Gastroesophageal sphincter (tissue), 4 donors: ENCODE measurements around the gene UNC13D. TPM values are rescaled to one million over a fixed set of nuclear protein-coding genes. Genes with fewer than 3 reads are reported as not detected.

Experiments used
- ATAC-seq: fragments of 150-250 bp; one replicate; pipeline ENCODE4 v1.9.1; 2016; ENCODE audit warnings: mild to moderate bottlenecking, moderate library complexity
- H3K27ac ChIP-seq, 4 donors: fragments of 200-600 bp; sonication (generic) in 3 of 4; 1 replicate in 3 of 4; 2 replicates in 1 of 4; pipeline ENCODE4 v1.5.1; 2016 to 2019
- H3K27me3 ChIP-seq: fragments of 200-600 bp; sonication (generic); one replicate; pipeline ENCODE4 v1.5.1; 2019
- H3K36me3 ChIP-seq, 2 donors: fragments of 200-600 bp; sonication (generic); one replicate each; pipeline ENCODE4 v1.5.1; 2019; ENCODE audit warnings: control low read depth in 1 of 2
- H3K4me1 ChIP-seq, 3 donors: fragments of 200-600 bp; sonication (generic); 1 replicate in 2 of 3; 2 replicates in 1 of 3; pipeline ENCODE4 v1.5.1; 2016 to 2019; ENCODE audit warnings: control low read depth in 2 of 3
- H3K4me3 ChIP-seq, 2 donors: fragments of 200-600 bp; sonication (generic); one replicate each; pipeline ENCODE4 v1.5.1; 2019; ENCODE audit warnings: mild to moderate bottlenecking in 1 of 2, moderate library complexity in 1 of 2
- H3K9me3 ChIP-seq, 3 donors: fragments of 200-600 bp; sonication (generic); one replicate each; pipeline ENCODE4 v1.5.1; 2017 to 2019; ENCODE audit warnings: control low read depth in 2 of 3
- CTCF ChIP-seq, 4 experiments: fragments of 200-600 bp in 2 of 4; fragments of 450-650 bp in 2 of 4; sonication (generic) in 1 of 4; IDR thresholded peaks; one replicate each; pipeline ENCODE4 v1.5.1; 2017 to 2019; ENCODE audit warnings: antibody characterized with exemption in 4 of 4, mild to moderate bottlenecking in 2 of 4, moderate library complexity in 2 of 4
- EP300 ChIP-seq: sonication (generic); formaldehyde crosslinking; IDR thresholded peaks from one replicate; pipeline ENCODE4 v1.6.1; 2017; ENCODE audit warnings: antibody characterized with exemption, mild to moderate bottlenecking
- POLR2A ChIP-seq, 2 donors: fragments of 450-650 bp; IDR thresholded peaks; one replicate each; pipeline ENCODE4 v1.6.1; 2017; ENCODE audit warnings: antibody characterized with exemption in 2 of 2, mild to moderate bottlenecking in 2 of 2, moderate library complexity in 1 of 2
- POLR2AphosphoS5 ChIP-seq: sonication (generic); formaldehyde crosslinking; IDR thresholded peaks from one replicate; pipeline ENCODE4 v1.6.1; 2017; ENCODE audit warnings: antibody characterized with exemption
- WGBS, 2 donors: methylation state at CpG; one replicate each; pipeline ENCODE4 v1.1.5; 2018; ENCODE audit warnings: low coverage in 1 of 2; 5-methylcytosine and 5-hydroxymethylcytosine counted together
- total RNA-seq, 4 donors: library from RNA; depleted of rRNA; stranded (reverse); fragments of >200 nt; gene quantifications; one replicate each; pipeline ENCODE4 v1.1.0, GENCODE V29; 2016

The UNC13D gene
- total RNA-seq, 4 donors from 2014 or later: 2.6 to 10.8 (median 5.6) TPM

DNA sequence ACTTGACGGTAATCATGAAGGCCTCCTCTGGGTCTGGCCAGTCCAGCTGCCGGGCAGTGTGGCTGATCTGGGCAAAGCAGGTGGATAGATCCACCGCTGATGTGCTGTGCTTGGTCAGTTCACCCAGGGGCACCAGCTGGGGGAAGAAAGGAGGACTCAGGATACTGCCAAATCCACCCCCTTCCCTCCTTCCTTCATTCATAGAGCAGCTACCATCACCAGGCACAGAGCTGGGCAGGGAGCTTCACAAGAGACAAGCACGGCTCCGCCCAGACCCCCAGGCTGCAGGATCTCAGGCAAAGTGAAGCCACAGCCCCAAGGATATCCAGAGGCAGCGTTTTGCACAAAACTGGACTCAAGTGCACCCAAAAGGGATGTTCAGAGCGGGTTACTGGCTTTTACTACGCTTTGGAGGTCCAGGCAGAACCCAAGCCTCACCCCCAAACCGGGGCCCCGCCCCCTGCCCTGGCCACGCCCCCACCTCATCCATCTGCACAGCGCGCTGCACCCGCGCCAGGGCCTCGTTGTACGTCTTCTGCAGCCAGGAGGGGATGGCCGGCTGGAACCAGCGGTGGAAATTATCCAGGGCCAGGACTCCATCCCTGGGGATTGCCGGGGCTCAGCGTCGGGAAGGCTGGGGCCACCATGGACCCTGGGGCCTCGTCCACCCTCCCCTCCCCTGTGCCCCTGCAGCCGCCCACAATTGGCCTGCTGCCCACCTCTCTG lies 9.1 kb downstream of the UNC13D start:
- Histone ChIP-seq H3K27me3 (no peaks in the 10 kb centered on the region), H3K4me1 (peaks cover 0 to 25% (median 0%) of the 10 kb centered on the region in 3 donors), H3K36me3 (peaks cover 0 to 71% of the 10 kb centered on the region in 2 donors), H3K27ac (peak overlapping the region in 1 of 4 donors; percentile 9), H3K4me3 (no peak overlapping the region), H3K9me3 (no peaks in the 10 kb centered on the region)
- 60 to 88% methylated on average over 3 of the region's 24 CpGs for WGBS, 2 donors
- TF ChIP-seq POLR2AphosphoS5: no peak
- TF ChIP-seq POLR2A (IDR thresholded peaks at IDR 0.05): no peak
- no peak for TF ChIP-seq EP300
- no peak for TF ChIP-seq CTCF (IDR thresholded peaks at IDR 0.05)
- no peak for ATAC-seq

DNA sequence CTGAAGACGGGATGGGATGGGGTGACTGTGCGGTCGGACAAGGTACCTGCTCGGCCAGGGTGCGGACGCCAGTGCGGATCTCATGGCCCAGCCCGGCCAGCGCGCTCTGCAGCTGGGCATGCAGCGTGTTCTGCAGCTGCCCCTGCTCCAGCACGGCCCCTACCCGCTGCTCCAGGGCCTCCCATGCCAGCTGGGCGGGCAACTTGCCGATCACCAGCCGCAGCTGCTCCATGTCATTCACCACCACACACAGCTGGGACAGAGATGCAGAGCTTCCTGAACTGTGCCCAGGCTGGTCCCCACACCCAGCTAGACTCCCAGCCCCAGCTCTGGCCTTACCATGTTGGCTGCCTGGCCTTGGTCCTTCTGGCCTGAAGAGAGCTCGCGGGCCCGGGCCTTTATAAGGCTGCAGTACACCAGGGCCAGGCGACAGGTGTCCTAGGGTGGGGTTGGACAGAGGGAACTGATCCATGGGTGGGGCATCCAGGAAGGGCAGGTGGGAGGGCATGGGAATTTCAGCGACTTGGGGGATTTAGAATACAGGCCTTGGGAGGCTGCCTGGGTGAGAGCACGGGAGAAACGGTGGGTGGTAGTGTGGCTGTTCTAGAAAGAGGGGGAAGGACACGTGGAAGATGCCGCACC lies 9.8 kb downstream of the UNC13D start:
- H3K9me3 ChIP-seq: no peaks in the 10 kb centered on the region
- TF ChIP-seq POLR2AphosphoS5 (no peak), POLR2A (IDR thresholded peaks at IDR 0.05) (no peak), EP300 (no peak), CTCF (IDR thresholded peaks at IDR 0.05) (no peak)
- H3K4me1 ChIP-seq: peaks cover 0 to 25% (median 0%) of the 10 kb centered on the region in 3 donors
- no peak overlapping the region for H3K4me3 ChIP-seq
- peaks cover 0 to 71% of the 10 kb centered on the region in 2 donors for H3K36me3 ChIP-seq
- no peak for ATAC-seq
- H3K27me3 ChIP-seq: no peaks in the 10 kb centered on the region
- H3K27ac ChIP-seq: no peak overlapping the region
- 76 to 97% methylated on average over 4 to 10 of the region's 25 CpGs for WGBS, 2 donors

GRCh38 chr17:75832652-75833400 lies 11.4 kb downstream of the UNC13D start:
- WGBS, 2 donors: 19 to 56% methylated on average over 2 to 18 of the region's 20 CpGs
- no peak for TF ChIP-seq POLR2AphosphoS5
- TF ChIP-seq EP300: no peak
- TF ChIP-seq CTCF (IDR thresholded peaks at IDR 0.05): no peak
- TF ChIP-seq POLR2A (IDR thresholded peaks at IDR 0.05): no peak

GRCh38 chr17:75832164-75832651 lies 12.0 kb downstream of the UNC13D start:
- Histone ChIP-seq H3K4me3 (no peak overlapping the region), H3K9me3 (no peaks in the 10 kb centered on the region), H3K27me3 (no peaks in the 10 kb centered on the region), H3K4me1 (peaks cover 0 to 44% (median 10%) of the 10 kb centered on the region in 3 donors), H3K27ac (peak overlapping the region in 3 of 4 donors; percentile 38 to 65 (median 54)), H3K36me3 (peaks cover 0 to 55% of the 10 kb centered on the region in 2 donors)
- no peak for TF ChIP-seq POLR2AphosphoS5
- 77% methylated on average over 5 of the region's 10 CpGs; no CpG with 5 or more reads in 1 of the 2 donors for WGBS, 2 donors
- ATAC-seq: peak; percentile 24

More at GRCh38 chr17:75832652-75833400, 11.4 kb downstream of the UNC13D start:
- Histone ChIP-seq H3K36me3 (peaks cover 0 to 57% of the 10 kb centered on the region in 2 donors), H3K27ac (peak overlapping the region in 3 of 4 donors; percentile 38 to 65 (median 54)), H3K9me3 (no peaks in the 10 kb centered on the region), H3K4me3 (no peak overlapping the region), H3K27me3 (no peaks in the 10 kb centered on the region), H3K4me1 (peaks cover 0 to 37% (median 4%) of the 10 kb centered on the region in 3 donors)
- no peak for ATAC-seq

GRCh38 chr17:75831032-75831571 lies 13.1 kb downstream of the UNC13D start:
- H3K27ac ChIP-seq: peak overlapping the region in 2 of 4 donors; percentile 2 to 65
- 60% methylated on average over 1 of the region's 15 CpGs; no CpG with 5 or more reads in 1 of the 2 donors for WGBS, 2 donors
- TF ChIP-seq POLR2A (IDR thresholded peaks at IDR 0.05): no peak
- TF ChIP-seq POLR2AphosphoS5: no peak
- TF ChIP-seq EP300: no peak
- TF ChIP-seq CTCF (IDR thresholded peaks at IDR 0.05): no peak
- no peaks in the 10 kb centered on the region for H3K9me3 ChIP-seq
- peaks cover 0 to 54% (median 15%) of the 10 kb centered on the region in 3 donors for H3K4me1 ChIP-seq
- peaks cover 0 to 50% of the 10 kb centered on the region in 2 donors for H3K36me3 ChIP-seq
- ATAC-seq: no peak
- no peak overlapping the region for H3K4me3 ChIP-seq
- H3K27me3 ChIP-seq: no peaks in the 10 kb centered on the region
